AG09309 (cell line): ENCODE results near the gene BCOR.

Source experiments
- DNase-seq: peaks from one replicate; pipeline ENCODE4 v3.0.0-alpha.2; 2010; ENCODE audit warnings: low read depth
- H3K4me3 ChIP-seq: 2 replicates; pipeline ENCODE4 v1.5.1; 2011; ENCODE audit warnings: mild to moderate bottlenecking, low read depth, low read length, moderate library complexity; ENCODE audit not compliant: control insufficient read depth
- TF ChIP-seq, protein P1 (sequence below): IDR thresholded peaks from 2 replicates; pipeline ENCODE4 v1.5.1; 2011; ENCODE audit warnings: mild to moderate bottlenecking, low read depth, low read length, inconsistent platforms; ENCODE audit not compliant: insufficient read depth, control insufficient read depth; ENCODE audit errors: missing control alignments

BCOR gene

DNA sequence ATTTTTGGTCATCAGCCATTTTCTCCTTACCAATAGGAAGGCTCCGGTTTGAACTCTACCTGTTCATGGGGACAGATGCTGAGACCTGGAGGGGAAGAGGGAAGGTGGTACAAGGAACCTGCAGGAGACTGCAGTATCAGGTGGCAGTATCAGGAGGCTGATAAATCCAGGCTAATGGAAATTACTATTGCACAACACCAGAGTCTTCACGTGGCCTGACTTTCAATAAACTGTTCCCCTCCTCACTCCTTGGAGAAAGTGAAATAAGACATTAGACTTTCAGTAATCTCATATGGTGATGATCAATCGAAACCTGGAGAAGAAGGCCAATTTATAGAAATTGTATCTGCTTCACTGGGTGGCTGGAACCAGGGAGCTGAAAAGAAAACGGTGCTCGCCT is 46.2 kb upstream of the BCOR start:
- H3K4me3 ChIP-seq, result no peak overlapping the region
- TF ChIP-seq, protein P1, sequence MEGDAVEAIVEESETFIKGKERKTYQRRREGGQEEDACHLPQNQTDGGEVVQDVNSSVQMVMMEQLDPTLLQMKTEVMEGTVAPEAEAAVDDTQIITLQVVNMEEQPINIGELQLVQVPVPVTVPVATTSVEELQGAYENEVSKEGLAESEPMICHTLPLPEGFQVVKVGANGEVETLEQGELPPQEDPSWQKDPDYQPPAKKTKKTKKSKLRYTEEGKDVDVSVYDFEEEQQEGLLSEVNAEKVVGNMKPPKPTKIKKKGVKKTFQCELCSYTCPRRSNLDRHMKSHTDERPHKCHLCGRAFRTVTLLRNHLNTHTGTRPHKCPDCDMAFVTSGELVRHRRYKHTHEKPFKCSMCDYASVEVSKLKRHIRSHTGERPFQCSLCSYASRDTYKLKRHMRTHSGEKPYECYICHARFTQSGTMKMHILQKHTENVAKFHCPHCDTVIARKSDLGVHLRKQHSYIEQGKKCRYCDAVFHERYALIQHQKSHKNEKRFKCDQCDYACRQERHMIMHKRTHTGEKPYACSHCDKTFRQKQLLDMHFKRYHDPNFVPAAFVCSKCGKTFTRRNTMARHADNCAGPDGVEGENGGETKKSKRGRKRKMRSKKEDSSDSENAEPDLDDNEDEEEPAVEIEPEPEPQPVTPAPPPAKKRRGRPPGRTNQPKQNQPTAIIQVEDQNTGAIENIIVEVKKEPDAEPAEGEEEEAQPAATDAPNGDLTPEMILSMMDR, result no peak

DNA sequence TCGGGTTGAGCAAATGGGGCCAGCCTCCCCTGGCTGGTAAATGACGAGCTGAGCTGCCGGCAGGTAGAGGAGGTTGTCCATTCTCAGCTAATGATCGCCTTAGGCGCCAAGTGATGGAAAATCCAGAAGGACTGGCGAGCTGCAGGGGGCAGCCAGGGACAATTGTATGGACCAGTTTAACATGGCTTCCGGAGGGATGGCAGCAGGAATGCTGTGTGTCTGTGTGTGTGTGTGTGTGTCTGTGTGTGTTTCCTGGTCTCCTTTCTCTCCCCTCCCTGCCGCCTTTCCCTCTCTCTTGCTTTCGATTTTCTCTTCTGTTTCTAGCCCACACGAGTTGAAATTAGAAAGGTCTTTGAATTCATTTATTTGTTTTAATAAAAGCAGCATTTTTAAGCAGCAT is 45.2 kb upstream of the BCOR start:
- TF ChIP-seq, protein P1, result no peak
- H3K4me3 ChIP-seq, result no peak overlapping the region
- no peak for DNase-seq

More for the DNA sequence above, 46.2 kb upstream of the BCOR start:
- no peak for DNase-seq

DNA sequence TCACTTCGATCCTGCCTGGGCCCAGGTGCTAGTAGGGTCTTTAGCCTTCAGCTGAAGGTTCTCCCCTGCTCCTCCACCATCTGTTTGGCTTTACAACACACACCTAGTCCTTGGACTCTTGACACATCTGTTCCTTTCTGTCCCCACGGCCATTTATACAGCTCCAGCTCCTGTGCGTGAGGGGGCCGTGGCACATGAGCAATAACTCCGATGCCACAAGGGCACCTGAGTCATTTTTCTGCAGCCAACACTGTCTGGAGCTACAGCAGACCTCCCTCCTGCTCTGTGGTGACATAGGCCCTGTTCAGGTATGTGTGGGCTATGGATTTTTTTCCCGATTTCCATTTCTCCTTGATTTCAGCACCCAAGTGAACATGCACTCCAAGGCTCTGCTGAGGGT is 44.7 kb upstream of the BCOR start:
- DNase-seq, result no peak
- TF ChIP-seq, protein P1, result no peak
- H3K4me3 ChIP-seq, result no peak overlapping the region

DNA sequence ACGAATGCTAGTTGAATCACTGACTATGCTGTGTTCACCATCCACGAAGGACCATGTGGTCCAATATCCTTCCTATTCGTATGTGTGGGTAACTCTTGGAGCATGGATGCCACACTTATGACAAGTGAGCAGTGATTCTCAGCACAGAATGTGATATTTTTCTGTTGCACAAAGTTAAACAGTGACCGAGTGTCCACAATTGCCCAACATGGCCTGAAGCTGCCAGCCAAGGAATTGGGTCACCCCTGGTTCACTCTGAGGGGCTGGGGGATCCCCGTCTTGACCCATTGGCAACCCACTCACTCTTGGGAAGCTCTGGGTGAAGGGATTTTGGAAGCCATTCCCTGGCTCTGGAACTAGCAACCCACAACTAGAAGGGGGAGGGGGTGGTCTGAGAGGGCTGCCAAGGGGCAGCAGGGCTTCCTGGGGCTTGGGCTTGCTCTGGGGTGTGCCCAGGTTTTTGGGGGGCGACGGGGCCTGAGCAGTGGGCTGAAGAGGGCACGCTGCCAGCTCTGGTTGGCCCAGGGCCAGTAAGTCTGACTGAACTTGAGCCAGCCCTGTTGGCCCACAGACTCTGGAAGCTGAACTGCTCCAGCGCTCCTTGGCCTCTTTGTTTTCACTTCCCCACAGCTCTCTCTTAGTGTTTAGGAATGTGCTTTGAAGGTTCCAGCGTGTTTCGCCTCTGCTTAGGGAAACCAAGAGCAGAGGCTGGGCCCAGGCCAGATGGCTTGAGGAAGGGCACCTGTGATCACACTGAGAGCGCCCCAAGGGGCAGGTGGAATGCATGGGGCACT is 43.1 kb upstream of the BCOR start:
- no peak for DNase-seq
- no peak overlapping the region for H3K4me3 ChIP-seq
- TF ChIP-seq, protein P1, result no peak

DNA sequence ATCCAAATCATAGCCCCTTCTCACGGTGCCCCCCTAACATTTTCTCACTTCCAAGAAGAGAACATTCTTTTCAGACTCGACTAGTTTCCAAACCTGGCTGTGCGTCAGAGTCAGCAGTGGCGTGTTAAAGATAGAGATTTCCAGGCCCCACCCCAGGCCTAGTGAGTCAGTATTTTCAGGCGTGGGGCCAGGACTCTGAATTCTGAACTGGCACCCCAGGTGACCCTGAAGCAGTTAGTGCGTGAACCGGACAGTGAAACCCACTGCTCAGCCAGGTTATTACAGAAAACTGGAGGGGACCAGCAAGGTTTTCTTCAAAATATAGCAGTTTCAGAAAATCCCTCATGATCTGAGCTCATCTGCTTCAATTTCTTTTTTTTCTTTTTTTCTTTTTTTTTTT is 35.0 kb upstream of the BCOR start:
- DNase-seq, result no peak
- TF ChIP-seq, protein P1, result no peak
- H3K4me3 ChIP-seq, result no peak overlapping the region

DNA sequence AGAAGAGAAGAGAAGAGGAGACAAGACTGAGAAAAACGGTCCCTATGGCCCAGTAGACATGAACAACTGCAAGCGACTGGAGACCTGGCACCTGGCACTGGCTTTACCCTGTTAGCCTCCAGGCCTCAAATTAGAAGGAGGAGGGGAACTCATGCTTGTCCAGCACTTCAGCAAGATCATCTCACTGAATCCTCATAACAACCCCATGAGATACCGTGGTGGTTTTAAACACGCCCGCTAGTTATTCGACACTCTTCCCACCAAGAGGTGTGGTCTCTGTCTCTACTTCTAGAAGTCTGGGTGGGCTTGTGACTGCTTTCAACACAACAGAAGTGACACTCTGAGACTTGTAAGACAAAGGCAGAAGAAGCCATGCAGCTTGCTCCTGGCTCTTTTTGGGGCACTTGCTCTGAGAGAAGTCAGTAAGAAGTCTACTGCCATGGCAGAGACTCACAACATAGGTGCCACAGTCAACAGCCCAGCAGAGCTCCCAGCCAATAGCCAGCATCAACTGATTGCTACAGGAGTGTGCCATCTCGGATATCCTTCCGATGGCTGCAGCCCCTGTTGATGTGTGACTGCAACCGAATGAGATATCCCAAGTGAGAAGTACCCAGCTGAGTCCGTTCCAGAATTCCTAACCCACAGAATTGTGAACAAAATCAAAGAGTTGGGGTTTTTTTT is 34.0 kb upstream of the BCOR start:
- TF ChIP-seq, protein P1, result no peak
- H3K4me3 ChIP-seq, result no peak overlapping the region
- no peak for DNase-seq
